Measurements from ENCODE around the gene LRSAM1.
A peak's percentile ranks its signal among the peaks of the same experiment; 100 is the strongest.

Gene LRSAM1

GRCh38 chr9:127493592-127494303, 42.4 kb downstream of the LRSAM1 start:
- no peak for TF ChIP-seq EZH2 (IDR thresholded peaks at IDR 0.05; ENCODE audit: borderline replicate concordance, low read depth, low read length, severe bottlenecking)
- no peak for TF ChIP-seq CTCF (IDR thresholded peaks at IDR 0.05; ENCODE audit: borderline replicate concordance, extremely low read depth, low read length, poor library complexity, severe bottlenecking)
- Histone ChIP-seq H3K4me3 (ENCODE audit: low read depth in 1 of 2, low read length in 2 of 2) (no peak overlapping the region), H3K4me1 (ENCODE audit: insufficient read depth, low read length) (no peaks in the 10 kb centered on the region), H3K9me3 (ENCODE audit: insufficient read depth, low read length, severe bottlenecking) (no peaks in the 10 kb centered on the region), H3K9ac (ENCODE audit: low read depth, low read length) (no peak overlapping the region), H3K27me3 (ENCODE audit: insufficient read depth, low read length, poor library complexity) (no peaks in the 10 kb centered on the region), H4K20me1 (ENCODE audit: insufficient read depth, low read length) (no peaks in the 10 kb centered on the region; the same call in 1 of the 2 replicates), H2AFZ (ENCODE audit: low read depth, low read length) (no peak overlapping the region), H3K36me3 (ENCODE audit: insufficient read depth, low read length) (peaks cover 23% of the 10 kb centered on the region), H3K79me2 (ENCODE audit: insufficient read depth, low read length) (no peaks in the 10 kb centered on the region), H3K27ac (ENCODE audit: low read length) (no peak overlapping the region), H3K4me2 (ENCODE audit: insufficient read depth, low read length) (no peak overlapping the region)
- DNase-seq (no peak), ATAC-seq (ENCODE audit: insufficient read depth, low read depth) (no peak)

- H4K20me1 ChIP-seq (ENCODE audit: insufficient read depth, low read length) = no peaks in the 10 kb centered on the region; the same call in 1 of the 2 replicates
- TF ChIP-seq CTCF (IDR thresholded peaks at IDR 0.05; ENCODE audit: borderline replicate concordance, extremely low read depth, low read length, poor library complexity, severe bottlenecking) (no peak), EZH2 (IDR thresholded peaks at IDR 0.05; ENCODE audit: borderline replicate concordance, low read depth, low read length, severe bottlenecking) (no peak)
Observed at GRCh38 chr9:127494304-127494702, 43.0 kb downstream of the LRSAM1 start.

GRCh38 chr9:127495884-127496555, 44.7 kb downstream of the LRSAM1 start:
- peaks cover 23% of the 10 kb centered on the region for H3K36me3 ChIP-seq (ENCODE audit: insufficient read depth, low read length)
- ATAC-seq (ENCODE audit: insufficient read depth, low read depth) = no peak
- H3K27ac ChIP-seq (ENCODE audit: low read length) = no peak overlapping the region

More at GRCh38 chr9:127494304-127494702, 43.0 kb downstream of the LRSAM1 start:
- Histone ChIP-seq H3K9ac (ENCODE audit: low read depth, low read length) (no peak overlapping the region), H3K9me3 (ENCODE audit: insufficient read depth, low read length, severe bottlenecking) (no peaks in the 10 kb centered on the region), H3K4me1 (ENCODE audit: insufficient read depth, low read length) (no peaks in the 10 kb centered on the region), H3K4me3 (ENCODE audit: low read depth in 1 of 2, low read length in 2 of 2) (no peak overlapping the region), H3K27ac (ENCODE audit: low read length) (no peak overlapping the region), H3K27me3 (ENCODE audit: insufficient read depth, low read length, poor library complexity) (no peaks in the 10 kb centered on the region), H3K36me3 (ENCODE audit: insufficient read depth, low read length) (peaks cover 23% of the 10 kb centered on the region), H3K4me2 (ENCODE audit: insufficient read depth, low read length) (no peak overlapping the region), H2AFZ (ENCODE audit: low read depth, low read length) (no peak overlapping the region), H3K79me2 (ENCODE audit: insufficient read depth, low read length) (no peaks in the 10 kb centered on the region)
- DNase-seq = no peak
- ATAC-seq (ENCODE audit: insufficient read depth, low read depth) = no peak

More at GRCh38 chr9:127495884-127496555, 44.7 kb downstream of the LRSAM1 start:
- no peaks in the 10 kb centered on the region for H3K79me2 ChIP-seq (ENCODE audit: insufficient read depth, low read length)
- no peak for DNase-seq
- no peaks in the 10 kb centered on the region for H3K27me3 ChIP-seq (ENCODE audit: insufficient read depth, low read length, poor library complexity)
- peak; percentile 8 for TF ChIP-seq CTCF (IDR thresholded peaks at IDR 0.05; ENCODE audit: borderline replicate concordance, extremely low read depth, low read length, poor library complexity, severe bottlenecking)
- TF ChIP-seq EZH2 (IDR thresholded peaks at IDR 0.05; ENCODE audit: borderline replicate concordance, low read depth, low read length, severe bottlenecking) = no peak
- H4K20me1 ChIP-seq (ENCODE audit: insufficient read depth, low read length) = no peaks in the 10 kb centered on the region; the same call in 1 of the 2 replicates
- H3K4me1 ChIP-seq (ENCODE audit: insufficient read depth, low read length) = no peaks in the 10 kb centered on the region
- no peak overlapping the region for H2AFZ ChIP-seq (ENCODE audit: low read depth, low read length)
- H3K4me2 ChIP-seq (ENCODE audit: insufficient read depth, low read length) = no peak overlapping the region
- no peak overlapping the region for H3K9ac ChIP-seq (ENCODE audit: low read depth, low read length)
- H3K9me3 ChIP-seq (ENCODE audit: insufficient read depth, low read length, severe bottlenecking) = no peaks in the 10 kb centered on the region
- H3K4me3 ChIP-seq (ENCODE audit: low read depth in 1 of 2, low read length in 2 of 2) = no peak overlapping the region

Measured in DND-41 (cell line).